GM12874 (cell line): Measurements from ENCODE around the gene TNPO2.

ENCODE experiments used
- TF ChIP-seq, protein P1 (sequence below): IDR thresholded peaks from 2 replicates; pipeline ENCODE4 v1.5.1; 2011; ENCODE audit warnings: low read depth, mild to moderate bottlenecking, control low read depth, low read length, moderate library complexity; ENCODE audit not compliant: insufficient read depth

TNPO2 gene

DNA sequence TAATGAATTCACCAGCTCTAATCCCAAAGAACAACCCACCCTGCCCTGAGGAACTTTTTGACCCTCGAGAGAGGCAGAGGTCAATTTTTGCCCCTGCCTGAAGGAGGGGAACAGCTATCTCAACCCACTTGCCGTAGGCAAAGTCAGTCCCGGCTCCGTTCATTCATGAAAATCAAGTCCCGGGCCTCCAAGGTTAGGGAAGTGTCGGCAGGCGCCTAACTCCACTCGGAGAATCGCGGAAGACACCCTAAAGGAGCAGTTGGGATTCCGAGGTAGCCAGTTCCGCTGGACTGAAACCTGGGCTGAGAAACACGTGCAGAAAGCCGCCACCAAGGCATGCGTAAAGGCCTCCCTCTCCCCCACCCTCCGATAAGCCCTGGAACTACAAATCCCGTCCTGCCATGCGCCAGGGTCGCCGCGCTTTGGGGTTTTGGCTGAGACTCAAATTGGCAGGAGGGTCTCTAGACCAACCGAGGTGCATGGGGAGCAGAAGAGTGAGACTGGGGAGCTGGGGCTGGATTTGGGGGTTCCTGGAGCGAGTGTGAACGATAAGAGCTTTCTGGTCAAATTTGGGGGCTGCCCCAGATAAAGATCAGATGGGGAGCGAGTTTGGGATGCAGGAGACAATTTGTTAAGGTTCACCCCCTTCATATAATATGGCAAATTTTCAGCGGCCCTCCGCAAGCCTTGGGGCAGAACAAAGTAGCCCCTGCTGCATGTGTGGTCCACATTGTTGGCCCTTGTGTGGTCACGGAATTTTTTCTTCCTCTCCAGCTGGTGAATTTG lies at the start of gene TNPO2:
TSS of gene TNPO2 (minus strand) at position 292 of the 786 bp plus-strand sequence. CDS start 2,955 bp downstream, outside the sequence.
- TF ChIP-seq, protein P1, sequence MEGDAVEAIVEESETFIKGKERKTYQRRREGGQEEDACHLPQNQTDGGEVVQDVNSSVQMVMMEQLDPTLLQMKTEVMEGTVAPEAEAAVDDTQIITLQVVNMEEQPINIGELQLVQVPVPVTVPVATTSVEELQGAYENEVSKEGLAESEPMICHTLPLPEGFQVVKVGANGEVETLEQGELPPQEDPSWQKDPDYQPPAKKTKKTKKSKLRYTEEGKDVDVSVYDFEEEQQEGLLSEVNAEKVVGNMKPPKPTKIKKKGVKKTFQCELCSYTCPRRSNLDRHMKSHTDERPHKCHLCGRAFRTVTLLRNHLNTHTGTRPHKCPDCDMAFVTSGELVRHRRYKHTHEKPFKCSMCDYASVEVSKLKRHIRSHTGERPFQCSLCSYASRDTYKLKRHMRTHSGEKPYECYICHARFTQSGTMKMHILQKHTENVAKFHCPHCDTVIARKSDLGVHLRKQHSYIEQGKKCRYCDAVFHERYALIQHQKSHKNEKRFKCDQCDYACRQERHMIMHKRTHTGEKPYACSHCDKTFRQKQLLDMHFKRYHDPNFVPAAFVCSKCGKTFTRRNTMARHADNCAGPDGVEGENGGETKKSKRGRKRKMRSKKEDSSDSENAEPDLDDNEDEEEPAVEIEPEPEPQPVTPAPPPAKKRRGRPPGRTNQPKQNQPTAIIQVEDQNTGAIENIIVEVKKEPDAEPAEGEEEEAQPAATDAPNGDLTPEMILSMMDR, result no peak

DNA sequence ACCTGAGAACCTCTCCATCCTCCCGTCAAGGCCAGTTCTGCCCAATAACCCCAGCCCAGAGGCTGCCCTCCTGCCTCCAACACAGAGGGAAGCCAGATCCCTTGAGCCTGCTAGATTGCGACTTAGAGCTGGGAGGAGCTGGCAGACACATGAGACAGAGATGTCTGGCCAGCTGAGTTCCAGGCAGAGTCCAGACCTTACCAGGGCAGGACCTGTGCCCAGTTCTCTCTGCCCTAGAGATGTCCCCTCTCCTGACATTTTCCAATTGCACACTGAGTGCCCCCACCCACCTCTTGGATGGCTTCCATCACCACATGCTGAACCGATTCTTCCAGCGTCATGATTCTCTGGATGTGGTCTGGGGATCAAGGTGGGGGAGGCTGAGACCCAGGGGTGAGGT lies 48.6 kb upstream of the TNPO2 start:
- TF ChIP-seq, protein P1, result no peak

DNA sequence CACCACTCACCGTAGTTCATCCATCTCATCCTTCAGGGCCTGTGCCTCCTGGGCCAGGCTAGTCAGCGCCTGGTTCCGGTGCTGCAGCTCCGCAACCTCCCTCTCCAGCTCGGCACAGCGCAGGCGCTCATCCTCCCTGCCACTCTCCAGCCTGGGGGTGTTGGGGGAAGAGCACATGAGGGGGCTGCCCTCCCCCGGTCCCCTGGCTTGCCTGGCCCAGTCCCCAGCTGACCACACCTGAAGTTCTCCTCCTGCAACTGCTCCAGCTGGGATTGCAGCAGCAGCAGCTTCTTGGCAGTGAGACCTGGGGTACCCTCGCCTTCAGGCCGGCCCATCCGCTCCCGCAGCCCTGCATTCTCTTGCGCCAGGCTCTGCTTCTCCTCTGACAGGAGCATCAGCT lies 47.2 kb upstream of the TNPO2 start:
- TF ChIP-seq, protein P1, result no peak

DNA sequence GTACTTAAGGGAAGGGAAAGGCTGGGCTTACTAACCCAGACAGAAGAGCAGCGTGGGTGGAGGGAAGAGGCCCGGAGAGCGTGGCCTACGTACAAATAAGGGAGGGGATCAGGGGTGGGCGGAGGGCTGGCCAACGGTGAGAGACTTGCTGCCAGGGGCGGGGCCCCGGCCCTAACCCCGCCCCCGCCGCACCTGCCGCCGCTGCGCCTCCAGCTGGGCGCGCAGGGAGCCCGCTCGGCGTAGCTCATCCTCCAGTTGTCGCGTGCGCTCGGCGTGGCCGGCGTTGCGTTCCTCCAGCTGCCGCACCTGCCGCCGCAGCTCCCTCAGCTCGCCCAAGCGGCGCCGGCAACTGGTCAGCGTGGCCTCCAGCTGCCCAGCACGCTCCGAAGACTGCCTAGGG lies 46.0 kb upstream of the TNPO2 start:
- TF ChIP-seq, protein P1, result no peak

DNA sequence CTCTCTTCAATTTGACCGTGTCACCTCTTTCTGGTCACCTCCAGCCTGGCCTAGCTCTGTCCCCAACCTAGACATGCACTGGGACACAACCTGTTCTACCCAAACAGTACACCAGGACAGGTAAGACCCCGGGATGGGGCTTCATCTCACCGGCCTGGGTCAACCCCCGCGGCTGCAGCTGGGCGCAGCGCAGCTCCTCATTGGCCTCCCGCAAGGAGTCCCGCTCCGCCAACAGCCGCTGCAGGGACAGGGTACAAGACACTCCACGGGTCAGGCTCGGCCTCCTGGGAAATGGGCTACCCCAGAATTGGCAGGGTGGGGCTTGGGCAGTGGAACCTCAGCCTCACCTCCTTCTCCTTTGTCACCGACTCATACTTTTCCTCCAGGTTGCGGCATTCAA lies 43.9 kb upstream of the TNPO2 start:
- TF ChIP-seq, protein P1, result no peak

DNA sequence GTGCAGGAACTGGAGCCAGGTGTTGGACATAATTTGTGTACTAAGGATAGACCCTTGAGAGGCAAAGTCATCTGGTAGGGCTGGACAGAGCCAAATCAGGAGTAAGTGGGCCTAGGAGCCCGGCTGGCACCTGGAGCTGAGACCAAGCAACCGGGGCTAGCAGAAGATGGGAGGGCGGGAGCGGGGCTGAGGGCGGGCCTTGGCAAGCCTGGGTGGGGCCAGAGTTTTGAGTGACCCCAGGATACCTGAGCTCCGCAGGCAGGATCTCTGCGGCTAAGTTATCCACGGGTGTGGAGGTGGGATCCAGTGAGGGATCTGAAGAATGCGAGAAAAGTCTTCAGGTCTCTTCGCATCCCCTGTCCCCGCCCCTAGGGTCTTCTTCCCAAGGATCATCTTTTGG lies 43.4 kb upstream of the TNPO2 start:
- TF ChIP-seq, protein P1, result no peak

DNA sequence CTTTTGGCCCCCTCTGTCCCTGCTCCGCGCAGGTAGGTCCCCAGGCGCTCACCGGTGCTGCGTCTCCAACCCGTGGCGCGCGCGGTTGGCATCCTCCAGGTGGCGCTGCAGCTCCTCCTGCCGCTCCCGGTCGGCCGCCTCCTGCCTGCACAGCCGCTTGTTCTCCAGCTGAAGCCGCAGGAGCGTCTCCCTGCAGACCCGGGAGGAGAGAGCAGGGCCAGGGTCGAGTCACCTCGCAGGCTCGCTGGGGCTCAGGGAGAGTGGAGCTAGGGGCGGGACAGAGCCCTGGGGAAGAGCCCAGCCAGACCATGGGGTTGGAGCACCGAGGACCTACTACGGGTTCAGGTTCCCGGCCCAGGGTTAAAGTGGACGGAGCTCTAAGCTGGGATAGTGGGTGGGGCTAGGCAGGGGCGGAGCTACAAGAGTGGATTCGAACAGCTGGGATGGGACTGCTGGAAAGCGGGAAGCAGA lies 42.4 kb upstream of the TNPO2 start:
- TF ChIP-seq, protein P1, result peak; percentile 93
